Fibroblast of lung (primary cell): ENCODE measurements around the gene COMMD7.

Experiments used
- CTCF ChIP-seq, 2 donors: IDR thresholded peaks in 1 of 2; conservative IDR thresholded peaks in 1 of 2; 1 replicate in 1 of 2; 2 replicates in 1 of 2; pipeline ENCODE4 v1.5.1; 2011 to 2012; ENCODE audit warnings: low read length in 2 of 2, control low read depth in 1 of 2, inconsistent platforms in 1 of 2, low read depth in 1 of 2, mild to moderate bottlenecking in 1 of 2
- EZH2 ChIP-seq: IDR thresholded peaks from 2 replicates; pipeline ENCODE4 v1.5.1; 2012; ENCODE audit warnings: low read length, control low read depth, mild to moderate bottlenecking; ENCODE audit errors: missing control alignments

- TF ChIP-seq CTCF (conservative IDR thresholded peaks at IDR 0.05 in 1 of 2, IDR thresholded peaks at IDR 0.05 in 1 of 2; ENCODE audit: low read depth in 1 of 2, low read length in 2 of 2) (no peak), EZH2 (no peak)
These were observed 79.1 kb downstream of the COMMD7 start for GRCh38 chr20:32664012-32664677.
